Measurements from ENCODE around the gene PLXDC2.

PLXDC2 gene

DNA sequence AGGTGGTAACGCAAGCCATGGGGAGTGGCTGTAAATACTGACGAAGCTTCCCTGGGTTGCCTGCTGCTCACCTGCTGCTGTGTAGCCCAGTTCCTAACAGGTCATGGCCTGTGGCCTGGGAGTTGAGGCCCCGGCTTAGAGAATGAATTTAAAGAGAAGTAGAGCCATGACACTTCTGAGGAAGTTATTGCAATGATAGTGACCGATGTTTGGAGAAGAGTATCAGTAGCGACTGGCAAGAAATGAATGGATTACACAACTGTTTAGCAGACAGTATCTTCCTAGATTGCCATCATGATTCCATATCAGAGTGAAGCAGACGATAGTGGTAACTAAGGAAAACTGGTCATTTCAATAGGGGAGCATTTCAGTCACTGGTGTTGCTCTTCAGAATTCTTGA, 249.6 kb downstream of the PLXDC2 start:
- DNase-seq, result no peak

DNA sequence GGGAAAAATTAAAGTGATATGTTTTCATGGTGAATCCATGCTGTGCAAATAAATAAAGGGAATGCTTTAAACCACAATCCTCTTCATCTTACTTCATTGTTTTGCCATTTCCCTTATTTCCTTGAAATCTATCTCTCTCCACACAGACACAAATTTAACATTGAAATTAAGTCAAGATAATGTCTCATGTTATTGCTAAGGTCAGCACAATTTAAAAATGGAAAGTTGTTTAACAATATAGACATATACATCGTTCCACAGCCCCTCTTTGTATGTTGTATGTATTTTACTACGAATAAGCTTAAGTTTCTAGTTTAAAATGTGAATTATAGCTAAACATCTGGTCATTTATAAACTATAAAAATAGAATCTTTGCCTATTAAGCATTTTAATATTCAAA, 256.9 kb downstream of the PLXDC2 start:
- DNase-seq, result no peak

DNA sequence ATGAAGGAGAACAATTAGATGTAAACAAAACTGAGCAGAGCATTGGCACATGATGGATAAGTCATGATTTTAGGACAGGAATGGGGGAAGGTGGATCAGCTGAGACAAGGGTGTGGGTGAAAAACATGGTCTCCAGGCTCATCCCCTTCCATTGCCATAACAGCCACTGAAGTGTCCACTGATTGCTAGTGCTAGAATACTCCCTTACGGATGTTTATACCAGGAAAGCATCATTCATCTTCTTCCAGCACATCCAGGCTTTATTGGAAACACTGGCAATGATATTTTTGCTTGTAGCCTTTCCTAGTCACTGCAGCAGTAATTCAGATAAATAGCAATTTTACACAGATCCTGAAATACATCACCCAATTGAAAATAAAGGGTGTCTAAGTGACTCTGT, 259.5 kb downstream of the PLXDC2 start:
- no peak for DNase-seq

DNA sequence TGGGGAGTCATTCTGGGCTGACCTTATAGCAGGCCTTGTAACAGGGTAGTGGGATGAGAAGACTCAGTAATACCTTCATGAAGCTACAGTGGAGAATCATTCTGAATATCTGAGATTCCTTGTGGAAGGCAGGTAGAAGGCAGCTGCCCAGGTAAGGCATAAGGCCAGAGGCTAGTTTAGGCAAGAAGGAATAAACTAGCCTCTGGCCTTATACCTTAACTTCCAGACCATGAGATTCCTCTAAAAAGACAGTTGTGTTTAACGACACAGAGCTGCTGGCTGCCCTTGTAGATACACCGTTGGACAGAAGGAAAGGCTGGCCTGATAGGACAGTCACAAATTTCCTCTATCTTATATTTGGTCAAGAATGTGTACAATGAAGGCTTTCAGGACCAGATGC, 268.2 kb downstream of the PLXDC2 start:
- no peak for DNase-seq

DNA sequence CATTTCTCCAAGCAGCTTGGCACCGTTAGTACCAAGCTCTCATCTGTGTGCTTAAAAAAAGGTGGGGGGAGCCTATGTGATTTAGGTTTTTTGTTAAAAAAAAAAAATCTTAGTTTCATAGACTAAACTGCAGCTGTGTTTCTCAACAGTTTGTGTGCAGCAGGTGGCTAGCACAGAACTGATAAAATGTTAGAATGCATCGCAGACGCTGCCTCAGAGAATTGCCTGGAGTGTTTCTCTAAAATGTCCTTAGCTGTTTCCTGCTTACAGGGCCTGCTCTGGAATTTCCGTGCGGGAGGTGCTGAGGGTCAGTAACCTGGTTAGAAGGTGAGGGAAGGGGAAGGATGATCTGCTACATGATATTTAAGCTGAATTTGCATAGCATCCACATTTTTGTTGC, 268.9 kb downstream of the PLXDC2 start:
- DNase-seq, result no peak

DNA sequence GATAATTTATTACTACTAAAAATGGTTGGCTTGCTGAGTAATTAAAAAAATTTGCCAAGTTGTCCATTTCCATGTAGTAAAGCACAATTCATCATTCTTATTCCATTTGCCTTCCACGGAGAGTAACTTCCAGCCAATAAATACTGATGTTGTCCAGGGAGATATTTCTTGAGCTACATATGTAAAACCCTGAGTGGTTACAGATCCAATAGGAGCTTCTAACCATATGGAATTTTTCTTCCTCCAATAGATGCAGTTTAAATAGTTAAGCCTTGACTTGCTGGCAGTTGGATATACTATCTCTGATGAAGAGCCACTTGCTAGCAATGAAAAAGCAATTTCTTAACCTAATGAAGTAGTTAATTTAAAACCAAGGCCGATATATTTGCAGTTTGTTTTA, 271.1 kb downstream of the PLXDC2 start:
- DNase-seq, result no peak

DNA sequence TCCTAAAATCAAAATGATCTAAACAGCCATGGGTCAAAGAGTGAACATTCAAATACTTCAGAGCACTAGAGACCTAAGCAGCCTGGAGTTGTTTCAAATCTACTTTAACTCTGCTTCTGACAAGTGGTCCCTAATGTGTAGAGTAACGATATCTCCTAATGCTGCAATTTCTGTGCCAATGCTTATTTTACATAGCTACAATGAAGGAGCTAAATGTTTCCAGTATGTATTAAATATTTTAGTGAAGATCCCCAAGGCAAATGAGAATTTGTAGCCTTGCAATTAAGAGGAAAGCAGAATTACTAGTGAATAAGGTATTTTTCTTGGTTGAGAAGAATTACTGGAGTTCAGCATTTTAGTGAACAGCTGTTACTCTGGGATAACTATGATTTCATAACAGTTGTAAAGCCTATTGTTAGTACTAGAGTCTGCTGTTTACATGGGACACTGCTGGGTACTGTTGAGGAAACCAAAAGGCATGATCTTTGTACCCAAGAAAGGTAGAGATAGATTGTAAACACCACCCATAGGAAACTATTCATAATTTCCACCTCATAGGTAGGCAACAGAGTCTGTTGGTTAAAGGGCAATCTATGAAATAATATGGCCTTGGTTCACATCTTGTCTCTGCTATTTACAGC, 271.9 kb downstream of the PLXDC2 start:
- DNase-seq, result no peak

DNA sequence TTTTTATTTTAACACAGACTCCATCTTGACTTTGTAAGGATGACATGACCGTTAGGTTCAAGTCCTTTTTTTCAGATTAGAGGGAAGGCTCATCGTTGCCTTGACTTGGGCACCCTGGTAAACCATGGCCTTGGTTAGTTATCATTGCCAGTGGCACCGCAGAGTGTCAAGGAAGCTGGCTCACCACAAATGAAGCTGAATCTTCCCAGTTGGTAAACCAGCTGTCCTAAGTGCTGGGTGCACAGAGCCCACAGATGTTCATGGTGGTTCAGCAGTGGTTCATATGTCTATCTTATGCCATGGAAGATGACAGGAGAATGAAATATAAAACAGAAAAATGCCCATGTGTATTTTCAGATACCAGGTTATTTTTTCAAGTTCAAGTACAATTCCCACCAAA, 273.6 kb downstream of the PLXDC2 start:
- no peak for DNase-seq

DNA sequence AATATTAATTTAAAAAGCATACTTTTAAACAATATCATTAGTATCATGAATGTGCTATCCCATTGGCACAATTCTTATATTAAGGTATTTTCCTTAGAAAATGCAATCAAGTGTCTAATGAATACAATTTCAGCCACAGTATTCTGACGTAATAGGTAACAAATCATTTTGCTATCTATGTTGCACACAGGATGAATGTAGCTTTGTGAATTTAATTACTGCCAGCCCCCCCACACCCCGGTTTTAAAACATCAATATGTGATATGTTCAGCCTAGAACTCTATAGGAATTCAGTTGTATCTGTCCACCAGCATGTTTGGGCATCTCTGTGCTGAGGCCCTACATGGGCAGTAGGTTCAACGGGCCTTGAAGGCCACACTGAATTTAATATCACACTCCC, 274.6 kb downstream of the PLXDC2 start:
- DNase-seq, result no peak

DNA sequence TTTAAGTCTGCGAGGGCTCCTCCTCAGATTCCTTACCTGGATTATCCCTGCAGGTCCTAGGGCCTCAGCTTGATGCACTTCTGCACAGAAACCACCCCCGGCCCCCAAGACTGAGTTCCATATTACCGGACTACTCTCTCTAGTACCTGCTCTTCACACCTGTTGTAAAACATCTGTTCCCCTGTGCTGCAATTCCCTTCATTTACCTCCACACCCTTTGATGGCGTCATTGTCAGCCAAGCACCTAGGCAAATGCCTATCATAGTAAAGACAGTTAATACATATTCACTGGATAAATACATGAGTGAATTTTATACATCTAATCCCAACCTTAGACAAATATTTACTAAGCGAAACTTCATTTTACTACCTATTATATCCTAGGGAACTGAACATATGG, 275.5 kb downstream of the PLXDC2 start:
- DNase-seq, result no peak

DNA sequence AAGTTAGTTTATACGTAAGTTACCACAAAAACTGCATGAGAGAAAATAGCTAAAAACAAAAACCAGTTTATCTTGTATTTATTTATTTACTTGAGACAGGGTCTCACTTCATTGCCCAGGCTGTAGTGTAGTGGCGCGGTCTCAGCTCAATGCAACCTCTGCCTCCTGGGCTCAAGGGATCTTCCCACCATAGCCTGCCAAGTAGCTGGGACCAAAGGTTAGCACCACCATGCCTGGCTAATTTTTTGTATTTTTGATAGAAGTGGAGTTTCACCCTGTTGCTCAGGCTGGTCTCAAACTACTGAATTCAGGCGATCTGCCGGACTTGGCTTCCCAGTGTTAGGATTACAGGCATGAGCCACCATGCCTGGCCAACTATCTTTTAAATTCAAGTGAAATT, 277.4 kb downstream of the PLXDC2 start:
- no peak for DNase-seq

DNA sequence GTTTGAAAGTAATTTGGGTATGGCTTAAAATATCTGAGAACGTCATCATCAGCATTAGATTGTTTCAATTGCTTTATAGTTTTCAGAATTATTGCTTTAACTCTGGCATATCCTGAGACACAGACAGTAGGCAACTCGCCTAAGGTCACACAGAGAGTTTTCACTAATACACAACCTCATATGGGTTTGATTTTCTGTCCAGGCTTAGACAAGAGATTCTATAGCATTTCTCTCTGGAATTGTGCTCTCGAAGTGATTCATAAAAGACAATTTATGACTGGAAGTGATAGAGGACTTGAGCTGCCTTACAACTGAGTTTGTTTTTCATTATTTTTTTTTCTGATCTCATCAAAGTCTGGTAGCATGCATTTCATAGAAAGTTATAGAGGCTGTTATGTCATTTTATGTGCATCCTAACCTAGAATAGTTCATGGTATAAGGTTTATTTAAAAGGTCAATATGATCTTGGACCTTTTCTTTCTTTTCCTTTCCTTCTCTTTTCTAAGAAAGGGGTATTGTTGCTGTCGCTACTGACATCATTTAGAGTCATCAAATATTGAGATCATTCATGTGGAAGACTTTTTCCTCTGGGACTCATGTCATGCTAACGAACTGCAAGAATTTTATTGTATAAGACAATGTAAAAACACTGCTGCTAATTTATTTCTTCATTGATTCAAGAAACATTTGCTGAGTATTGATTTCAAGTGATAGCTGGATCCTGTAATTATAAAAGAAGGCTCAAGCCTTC, 278.2 kb downstream of the PLXDC2 start:
- peak; percentile 41 for DNase-seq

DNA sequence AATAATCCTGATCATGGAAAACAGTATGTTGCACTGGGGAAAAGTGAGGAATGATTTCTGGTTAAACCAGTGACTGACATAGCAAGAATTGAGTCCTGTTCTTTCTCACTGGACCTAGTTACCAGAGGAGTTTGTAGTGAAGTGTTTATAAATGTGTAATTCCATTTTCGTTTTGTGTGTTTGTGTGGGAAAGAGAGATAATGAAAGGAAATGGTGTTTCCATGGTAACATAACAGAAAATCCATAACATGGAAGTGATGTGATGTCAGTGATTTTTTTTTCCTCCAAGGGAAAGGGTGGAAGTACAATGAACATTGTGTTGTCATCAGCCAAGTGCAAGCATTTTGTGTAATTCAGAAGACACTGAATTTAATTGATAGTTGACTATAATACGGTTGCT, 283.9 kb downstream of the PLXDC2 start:
- peak; percentile 48 for DNase-seq

DNA sequence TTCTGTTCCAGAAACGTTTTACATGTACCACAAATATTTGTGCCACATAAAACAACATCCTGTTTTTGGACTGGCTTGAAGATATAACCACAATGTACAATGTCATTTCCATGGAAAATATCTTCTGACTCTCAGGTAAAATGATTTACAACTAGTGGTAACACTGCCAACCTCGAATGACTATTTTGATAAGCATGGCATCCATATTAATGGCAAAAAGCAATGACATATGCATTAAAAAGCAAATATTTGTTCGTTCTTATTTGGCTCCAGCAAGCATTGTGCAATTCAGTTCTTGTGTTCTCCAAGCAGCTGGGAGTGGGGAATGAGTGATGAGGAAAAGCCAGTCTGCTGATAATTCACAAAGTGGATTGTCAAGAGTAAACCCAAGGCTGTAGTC, 289.0 kb downstream of the PLXDC2 start:
- DNase-seq, result no peak

DNA sequence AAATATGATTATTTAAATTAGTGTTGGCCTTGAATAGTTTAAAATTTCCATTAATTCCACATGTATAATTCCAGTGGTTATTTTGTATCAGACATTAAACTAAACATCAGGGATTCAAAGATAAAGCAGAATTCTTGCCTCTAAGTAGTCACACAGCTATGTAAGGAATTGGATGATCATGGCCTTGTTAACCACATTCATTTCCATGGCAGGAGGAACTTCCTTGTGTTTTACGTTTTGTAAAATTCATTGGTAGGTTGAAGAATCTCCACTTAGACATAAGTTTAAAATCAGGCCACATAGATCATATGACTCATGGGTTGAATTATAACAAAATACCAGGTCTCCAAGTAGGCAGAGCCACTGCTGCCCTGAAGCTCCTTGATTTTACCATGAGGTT, 289.7 kb downstream of the PLXDC2 start:
- no peak for DNase-seq

DNA sequence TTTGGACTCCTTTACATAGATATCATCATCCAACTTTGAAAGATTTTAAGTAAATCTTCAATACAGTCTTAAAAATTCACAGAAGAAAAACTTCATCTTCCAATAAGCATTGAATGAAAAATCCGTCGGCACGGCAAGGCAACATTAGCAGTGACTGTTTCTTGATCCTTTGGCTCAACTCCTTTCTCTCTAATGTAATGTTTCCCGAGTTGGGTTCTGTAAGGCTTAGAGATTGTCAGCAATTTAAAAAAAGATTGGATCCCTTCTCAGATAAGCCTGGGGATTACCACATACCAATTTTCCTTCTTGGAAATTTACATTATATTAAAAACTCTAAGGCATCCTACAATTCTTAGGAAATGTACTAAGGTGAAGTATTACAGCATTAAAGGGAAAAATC, 291.8 kb downstream of the PLXDC2 start:
- no peak for DNase-seq

DNA sequence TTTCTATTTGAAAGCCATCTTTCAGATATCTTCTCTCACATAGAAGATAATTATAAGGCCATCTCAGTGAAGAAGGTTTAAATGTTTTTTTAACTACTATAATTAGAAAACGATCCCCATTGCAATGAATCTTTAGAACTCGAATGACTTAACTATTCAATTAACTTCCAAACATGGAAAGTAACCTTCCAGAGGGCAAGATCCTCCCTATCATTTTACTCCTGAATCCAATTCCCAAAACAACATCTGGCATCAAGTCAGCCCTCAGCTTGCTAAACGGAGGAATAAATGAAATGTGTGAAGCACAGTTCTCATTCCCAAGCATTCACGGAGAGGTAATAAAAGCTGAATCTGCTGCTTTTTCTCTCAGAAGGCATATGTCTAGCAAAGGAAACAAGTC, 293.4 kb downstream of the PLXDC2 start:
- DNase-seq, result no peak

DNA sequence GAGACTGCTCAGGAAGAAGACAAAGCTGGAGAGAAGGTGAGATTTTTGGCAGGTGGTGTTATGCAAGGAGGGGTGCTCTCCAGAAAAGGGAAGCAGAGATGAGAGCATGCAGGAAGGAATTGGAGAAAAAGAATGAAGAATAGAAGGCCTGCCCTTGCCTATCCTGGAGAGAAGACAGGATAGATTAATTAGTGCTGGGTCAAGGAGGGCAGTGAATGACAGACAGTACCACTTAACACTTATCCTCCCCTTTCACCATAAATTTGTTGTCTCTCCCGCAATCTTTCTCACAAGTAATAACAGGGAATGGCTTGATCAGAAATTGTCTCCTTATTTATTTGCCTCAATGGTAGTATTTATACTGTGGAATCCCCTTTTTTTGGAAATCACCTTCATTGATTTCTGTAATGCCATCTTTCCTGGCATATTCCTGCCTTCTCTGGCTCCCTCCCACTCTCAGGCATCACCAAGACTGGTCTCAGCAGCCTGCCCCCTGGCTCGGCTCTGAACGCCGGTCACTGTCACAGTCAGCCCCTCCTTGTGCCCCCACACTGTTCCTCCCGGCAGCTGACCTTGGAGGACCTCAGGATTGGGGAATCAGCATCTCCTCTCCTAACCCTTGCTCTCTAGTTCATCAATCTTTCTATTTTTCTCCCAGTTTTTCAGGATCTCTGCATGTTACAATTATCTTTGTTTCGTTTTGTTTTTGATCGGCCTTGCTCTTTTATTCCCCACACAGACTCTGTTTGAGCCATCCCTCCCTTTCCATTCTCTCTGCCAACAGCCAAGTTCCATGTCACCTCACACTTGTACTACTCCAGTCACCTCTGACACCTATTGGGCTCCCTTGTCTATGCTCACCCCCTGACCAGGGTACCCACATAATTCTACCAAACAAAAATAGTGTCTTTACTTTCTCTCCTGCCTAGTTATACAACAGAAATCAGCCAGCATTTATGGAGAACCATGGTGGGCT, 294.2 kb downstream of the PLXDC2 start:
- DNase-seq, result peak; percentile 27

DNA sequence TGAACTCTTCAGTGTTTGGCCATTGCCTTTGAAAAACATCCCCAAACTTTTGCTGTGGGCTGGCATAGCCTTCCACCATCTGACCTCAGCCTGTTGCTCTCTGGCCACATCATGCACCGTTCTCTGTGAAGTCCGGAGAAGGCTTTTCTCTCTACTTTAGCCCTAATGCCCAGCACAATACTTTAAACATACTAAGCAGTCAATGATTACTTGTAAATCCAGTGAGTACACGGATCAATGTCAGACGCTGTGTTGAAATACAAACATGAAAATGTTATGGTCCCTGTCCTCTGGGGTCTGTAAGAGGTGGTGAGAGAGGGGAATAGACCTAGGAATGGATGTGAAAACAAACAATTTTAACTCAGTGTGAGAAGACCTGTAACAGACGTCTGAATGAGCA, 297.9 kb downstream of the PLXDC2 start:
- no peak for DNase-seq

DNA sequence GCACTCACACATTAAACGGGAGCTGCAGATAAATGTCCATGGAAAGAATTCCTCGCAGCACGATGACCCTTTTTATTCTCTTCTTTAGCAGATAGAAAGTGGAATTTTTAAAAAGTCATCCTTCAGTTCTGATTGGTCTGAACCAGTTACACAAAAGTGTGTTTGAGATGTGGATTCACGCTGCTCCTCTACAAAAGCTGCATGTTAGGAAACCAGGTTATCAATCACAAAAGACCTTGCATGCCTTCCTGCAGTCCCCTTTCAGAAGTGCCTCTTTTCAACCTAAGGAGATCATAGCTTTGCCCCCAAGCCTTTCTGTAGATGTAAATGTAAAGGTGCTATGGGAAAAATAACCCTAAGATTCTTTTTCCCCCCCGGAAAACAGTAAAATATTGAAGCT, 299.7 kb downstream of the PLXDC2 start:
- no peak for DNase-seq

DNA sequence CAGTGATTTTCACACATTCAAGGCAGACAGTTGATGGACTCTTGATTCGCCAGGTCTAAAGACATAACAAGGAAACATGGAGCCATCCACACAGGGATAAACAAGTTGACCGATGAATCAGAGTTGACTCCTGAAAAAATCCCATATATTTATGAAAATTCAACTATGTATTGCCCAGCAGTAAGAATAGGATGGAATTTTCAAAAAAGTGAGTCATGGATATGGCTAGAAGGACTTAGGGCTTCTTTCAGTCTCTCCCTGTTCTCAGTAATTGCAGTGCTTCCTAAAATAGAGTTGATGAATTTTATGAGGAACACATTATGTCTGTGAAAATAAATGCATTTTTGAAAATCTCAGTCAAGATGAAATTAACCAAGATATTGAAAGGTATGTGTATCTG, 301.2 kb downstream of the PLXDC2 start:
- no peak for DNase-seq

DNA sequence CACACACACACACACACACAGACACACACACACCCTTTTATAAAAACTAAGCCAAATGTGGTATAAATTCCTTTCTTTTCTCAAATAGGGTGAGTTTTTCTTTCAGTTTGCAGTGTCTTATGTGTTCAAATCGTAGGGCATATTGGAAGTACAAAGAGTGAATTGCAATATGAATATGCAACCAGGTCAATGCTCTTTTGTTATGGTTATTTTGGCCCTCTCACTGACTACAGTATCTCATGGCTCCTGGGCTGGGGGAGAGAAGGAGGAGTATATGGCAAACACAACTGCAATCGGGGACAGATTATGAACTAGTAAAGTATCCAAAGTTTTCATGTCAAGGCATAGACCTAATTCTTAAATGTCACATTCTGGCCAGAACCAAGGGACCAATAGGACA, 301.9 kb downstream of the PLXDC2 start:
- DNase-seq, result no peak

DNA sequence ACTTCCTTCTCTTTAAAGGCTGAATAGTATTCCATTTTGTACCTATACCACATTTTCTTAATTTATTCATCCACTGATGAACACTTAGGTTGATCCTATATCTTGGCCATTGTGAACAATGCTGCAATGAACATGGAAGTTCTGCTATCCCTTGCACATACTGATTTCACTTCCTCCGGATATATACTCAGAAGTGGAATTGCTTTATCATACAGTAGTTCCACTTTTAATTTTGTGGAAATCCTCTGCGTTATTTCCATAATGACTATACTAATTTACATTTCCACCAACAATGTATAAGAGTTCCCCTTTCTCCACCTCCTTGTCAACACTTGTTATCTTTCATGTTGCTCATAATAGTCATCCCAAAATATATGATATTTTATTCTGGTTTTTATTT, 312.6 kb downstream of the PLXDC2 start:
- DNase-seq, result no peak

DNA sequence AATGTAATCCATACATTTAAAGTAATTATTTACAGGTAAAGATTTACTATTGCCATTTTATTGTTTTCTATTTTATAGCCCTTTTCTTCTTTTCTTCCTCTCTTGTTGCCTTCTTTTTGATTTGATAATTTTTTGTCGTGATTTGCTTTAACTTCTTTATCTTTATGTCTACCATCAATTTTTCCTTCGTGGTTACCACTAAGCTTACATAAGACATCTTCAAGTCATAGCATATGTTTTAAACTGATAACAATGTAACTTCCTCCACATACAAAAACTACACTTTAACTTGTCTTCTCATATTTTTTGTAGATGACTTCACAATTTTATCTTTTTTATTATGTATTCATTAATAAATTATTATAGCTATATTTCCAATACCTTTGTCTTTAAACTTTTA, 316.6 kb downstream of the PLXDC2 start:
- no peak for DNase-seq
